Cardiac muscle cell (in vitro differentiated cells and primary cell): ENCODE results near the gene RMND5A. TPM values are rescaled to one million over a fixed set of nuclear protein-coding genes. Genes with fewer than 3 reads are reported as not detected.
"Not testable (repeated sequence)": the region's sequence is repeated elsewhere in the genome, so short reads cannot be mapped to it uniquely, and the experiment has no call there.

Experiments
- DNase-seq, 2 donors: peaks; one replicate each; pipeline versions ENCODE4 v3.0.0 to v3.0.0-alpha.2; 2010 to 2017; ENCODE audit warnings: low read depth in 1 of 2, low spot score in 1 of 2
- H3K27ac ChIP-seq: fragments of 200-600 bp; sonication (generic); 2 replicates; pipeline ENCODE4 v1.5.1; 2016
- H3K27me3 ChIP-seq: fragments of 200-600 bp; sonication (generic); 2 replicates; pipeline ENCODE4 v1.6.0; 2016; ENCODE audit warnings: control low read depth
- H3K36me3 ChIP-seq: fragments of 200-600 bp; sonication (generic); 2 replicates; pipeline ENCODE4 v1.5.1; 2016; ENCODE audit warnings: control low read depth
- H3K4me1 ChIP-seq: fragments of 200-600 bp; sonication (generic); 2 replicates; pipeline ENCODE4 v1.8.1; 2017; ENCODE audit warnings: low read depth, mild to moderate bottlenecking, mixed run types
- H3K4me3 ChIP-seq: fragments of 200-600 bp; sonication (generic); 2 replicates; pipeline ENCODE4 v1.5.1; 2016; ENCODE audit warnings: mild to moderate bottlenecking
- H3K9me3 ChIP-seq: fragments of 200-600 bp; sonication (generic); 2 replicates; pipeline ENCODE4 v1.5.1; 2017; ENCODE audit warnings: low read depth, mild to moderate bottlenecking, control low read depth
- polyA plus RNA-seq: library from polyadenylated mRNA; unstranded; fragments of >200 nt; fragmentation: Nextera tagmentation; extraction: Ambion mirVana; gene quantifications from 2 replicates; pipeline ENCODE4 v1.2.1, GENCODE V29; 2016
- total RNA-seq: library from RNA; depleted of rRNA; stranded (reverse); fragments of >200 nt; gene quantifications from 2 replicates; pipeline ENCODE4 v1.2.3, GENCODE V29; 2016
- TF ChIP-seq, protein P1 (sequence below): IDR thresholded peaks from 2 replicates; pipeline ENCODE4 v1.5.1; 2012; ENCODE audit warnings: low read depth, mild to moderate bottlenecking, low read length

The RMND5A gene
- 59.3 and 63.4 TPM in 2 replicates for total RNA-seq
- polyA plus RNA-seq: 30.8 and 44.2 TPM in 2 replicates

DNA sequence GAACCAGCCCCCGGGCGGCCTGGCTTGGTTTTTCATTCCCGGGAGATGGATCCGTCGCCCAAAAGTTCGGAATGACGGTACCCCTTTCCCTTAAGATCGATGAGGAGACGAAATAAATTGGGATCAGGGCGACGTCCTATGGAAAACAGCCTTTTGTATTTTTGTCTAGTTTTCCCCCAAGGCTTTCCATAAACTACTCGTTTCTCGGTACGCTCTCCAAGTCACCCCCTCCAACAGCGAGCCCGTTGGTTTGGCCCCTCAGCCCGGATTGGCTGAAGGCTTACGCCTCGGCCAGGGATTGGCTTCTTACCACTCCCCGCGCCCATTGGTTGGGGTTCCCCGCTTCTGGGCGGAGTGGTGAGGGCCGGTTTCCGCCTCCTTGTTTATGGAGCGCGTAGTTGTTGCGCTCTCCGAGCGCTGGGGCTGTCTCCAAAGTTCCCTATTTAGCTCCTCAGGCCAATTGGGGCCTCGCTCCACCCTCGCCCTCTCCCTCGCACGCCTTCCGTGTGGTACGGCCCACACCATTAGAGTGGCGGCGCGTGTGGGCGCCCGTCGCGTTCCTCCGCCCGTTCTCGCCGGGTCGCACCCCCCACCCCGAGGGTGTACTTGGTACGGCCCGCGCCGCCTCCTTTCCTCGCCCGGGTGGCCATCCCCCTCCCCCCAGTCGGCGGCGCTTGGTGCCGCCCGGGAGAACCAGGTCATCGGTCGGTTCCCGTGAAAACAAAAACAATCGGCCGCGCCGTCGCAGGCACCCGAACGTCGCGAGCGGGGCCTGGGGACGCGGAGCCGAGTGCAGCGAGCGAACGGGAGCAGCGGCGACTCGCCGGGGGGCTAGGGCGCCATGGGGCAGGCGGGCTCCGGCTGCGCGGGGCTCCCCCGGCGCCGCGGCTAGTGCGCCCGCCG lies at the start of gene RMND5A:
TSS of gene RMND5A (plus strand) at position 655 of the 903 bp plus-strand sequence. CDS start 377 bp downstream, outside the sequence.
- peak within 1 kb of the TSS; percentile 98 for H3K27ac ChIP-seq
- H3K36me3 ChIP-seq: not testable (repeated sequence)

DNA sequence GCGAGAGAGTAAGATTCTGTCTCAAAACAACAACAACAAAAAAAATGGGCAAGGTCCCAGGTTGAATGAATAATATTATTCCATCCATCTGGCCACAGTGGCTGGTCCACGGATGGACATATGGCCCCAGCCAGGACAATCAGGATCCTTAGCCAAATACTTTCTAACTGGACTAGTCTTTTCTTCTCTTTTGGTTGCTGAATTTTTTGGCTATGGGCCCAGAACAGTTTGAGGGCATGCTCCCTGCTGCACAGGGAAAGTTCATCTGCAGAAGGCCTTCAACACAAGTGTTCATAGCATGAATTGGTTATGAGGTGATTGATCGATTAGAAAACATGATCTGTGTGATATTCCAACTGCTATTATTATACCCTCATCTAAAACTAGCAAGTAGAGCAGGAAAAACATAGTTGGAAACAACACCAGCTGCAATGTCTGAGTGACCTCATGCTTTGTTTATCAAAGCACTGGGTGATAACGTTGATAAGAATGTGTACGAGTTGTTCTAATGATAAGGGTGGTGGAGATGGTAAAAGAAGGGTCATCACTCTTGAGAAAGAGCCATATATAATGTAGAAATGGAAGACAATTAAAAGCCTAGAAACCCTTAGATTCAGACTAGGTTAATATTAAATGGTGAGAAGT lies 48.6 kb upstream of the RMND5A start:
- Histone ChIP-seq H3K36me3 (no peaks in the 10 kb centered on the region), H3K27ac (no peak overlapping the region), H3K4me3 (no peak overlapping the region), H3K9me3 (no peaks in the 10 kb centered on the region), H3K4me1 (no peaks in the 10 kb centered on the region), H3K27me3 (no peaks in the 10 kb centered on the region)
- peak in 1 of 2 donors; percentile 64 for DNase-seq
- TF ChIP-seq, protein P1, sequence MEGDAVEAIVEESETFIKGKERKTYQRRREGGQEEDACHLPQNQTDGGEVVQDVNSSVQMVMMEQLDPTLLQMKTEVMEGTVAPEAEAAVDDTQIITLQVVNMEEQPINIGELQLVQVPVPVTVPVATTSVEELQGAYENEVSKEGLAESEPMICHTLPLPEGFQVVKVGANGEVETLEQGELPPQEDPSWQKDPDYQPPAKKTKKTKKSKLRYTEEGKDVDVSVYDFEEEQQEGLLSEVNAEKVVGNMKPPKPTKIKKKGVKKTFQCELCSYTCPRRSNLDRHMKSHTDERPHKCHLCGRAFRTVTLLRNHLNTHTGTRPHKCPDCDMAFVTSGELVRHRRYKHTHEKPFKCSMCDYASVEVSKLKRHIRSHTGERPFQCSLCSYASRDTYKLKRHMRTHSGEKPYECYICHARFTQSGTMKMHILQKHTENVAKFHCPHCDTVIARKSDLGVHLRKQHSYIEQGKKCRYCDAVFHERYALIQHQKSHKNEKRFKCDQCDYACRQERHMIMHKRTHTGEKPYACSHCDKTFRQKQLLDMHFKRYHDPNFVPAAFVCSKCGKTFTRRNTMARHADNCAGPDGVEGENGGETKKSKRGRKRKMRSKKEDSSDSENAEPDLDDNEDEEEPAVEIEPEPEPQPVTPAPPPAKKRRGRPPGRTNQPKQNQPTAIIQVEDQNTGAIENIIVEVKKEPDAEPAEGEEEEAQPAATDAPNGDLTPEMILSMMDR: no peak

More for the DNA sequence above, at the start of gene RMND5A:
- H3K9me3 ChIP-seq, H3K4me1 ChIP-seq, H3K27me3 ChIP-seq: not testable (repeated sequence)
- peak; percentile 88 to 96 for DNase-seq
- peak within 1 kb of the TSS; percentile 86 for H3K4me3 ChIP-seq

- H3K27me3 ChIP-seq: no peaks in the 10 kb centered on the region
- no peaks in the 10 kb centered on the region for H3K36me3 ChIP-seq
- TF ChIP-seq, protein P1: no peak
- H3K4me3 ChIP-seq: no peak overlapping the region
- no peaks in the 10 kb centered on the region for H3K4me1 ChIP-seq
- DNase-seq: peak in 1 of 2 donors; percentile 2
- H3K9me3 ChIP-seq: no peaks in the 10 kb centered on the region
- H3K27ac ChIP-seq: no peak overlapping the region
These were observed 48.0 kb upstream of the RMND5A start for GRCh38 chr2:86672027-86672545.

DNA sequence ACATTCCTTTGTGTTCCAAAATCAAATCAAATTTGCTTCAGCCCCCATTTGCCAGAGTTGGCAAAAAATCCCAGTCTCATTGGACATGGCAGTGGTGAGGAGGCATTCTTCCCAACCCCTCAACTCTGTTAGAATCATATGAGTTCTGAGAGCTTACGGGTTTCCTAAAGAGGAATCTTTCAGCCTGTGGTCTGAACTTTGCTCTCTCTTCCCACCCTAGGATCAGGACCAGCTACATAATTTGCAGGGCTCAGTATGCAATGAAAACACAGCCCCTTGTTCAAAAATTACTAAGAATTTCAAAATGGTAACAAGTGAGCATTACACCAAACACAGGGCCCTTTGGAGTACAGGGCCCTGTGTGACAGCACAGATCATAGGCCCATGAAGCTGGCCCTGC lies 47.1 kb upstream of the RMND5A start:
- Histone ChIP-seq H3K9me3 (no peaks in the 10 kb centered on the region), H3K27ac (no peak overlapping the region), H3K27me3 (no peaks in the 10 kb centered on the region), H3K4me3 (no peak overlapping the region), H3K4me1 (no peaks in the 10 kb centered on the region), H3K36me3 (no peaks in the 10 kb centered on the region)
- no peak for DNase-seq
- TF ChIP-seq, protein P1: no peak

DNA sequence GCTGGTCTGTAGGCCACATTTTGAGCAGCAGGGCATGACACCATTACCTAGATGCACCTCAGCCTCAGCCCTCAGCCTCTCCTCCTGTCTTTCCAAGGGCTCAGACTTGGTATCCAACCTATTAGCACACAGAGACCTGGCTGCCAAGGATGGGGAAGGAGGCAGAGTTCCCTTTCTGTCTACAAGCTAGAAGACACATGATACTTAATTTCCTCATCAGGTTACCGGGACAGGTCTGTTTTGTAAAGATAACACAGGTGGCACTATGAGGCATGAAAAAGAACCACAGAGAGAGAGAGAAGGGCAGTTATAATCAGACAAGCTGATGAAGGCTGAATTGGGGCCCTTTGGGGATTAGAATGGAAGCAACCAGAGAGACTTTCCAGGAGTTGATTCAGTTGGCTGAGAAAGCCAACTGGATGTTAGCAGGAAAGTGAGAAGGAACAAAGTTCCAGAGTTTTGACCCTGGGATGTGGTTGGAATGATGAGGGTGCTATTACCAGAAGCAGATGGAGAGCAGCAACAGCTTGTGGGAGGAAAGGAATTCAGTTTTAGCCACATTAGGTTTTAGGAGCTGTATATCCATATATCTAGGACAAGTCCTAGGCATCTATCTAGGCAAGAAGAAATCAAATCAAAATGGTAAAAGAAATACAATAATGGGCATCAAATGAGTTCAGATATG lies 46.0 kb upstream of the RMND5A start:
- Histone ChIP-seq H3K27ac (no peak overlapping the region), H3K4me3 (no peak overlapping the region), H3K9me3 (no peaks in the 10 kb centered on the region), H3K4me1 (no peaks in the 10 kb centered on the region), H3K36me3 (no peaks in the 10 kb centered on the region), H3K27me3 (no peaks in the 10 kb centered on the region)
- peak in 1 of 2 donors; percentile 29 for DNase-seq
- TF ChIP-seq, protein P1: no peak
